H1 (cell line): ENCODE measurements around the gene USP50. TPM values are rescaled to one million over a fixed set of nuclear protein-coding genes. Genes with fewer than 3 reads are reported as not detected.

Experiments used
- EP300 ChIP-seq, 2 experiments: IDR thresholded peaks; 1 replicate in 1 of 2; 2 replicates in 1 of 2; pipeline ENCODE4 v1.6.1; 2011 to 2012; ENCODE audit warnings: low read depth in 2 of 2, low read length in 2 of 2, mild to moderate bottlenecking in 2 of 2, borderline replicate concordance in 1 of 2, inconsistent platforms in 1 of 2, moderate library complexity in 1 of 2
- MAFK ChIP-seq: IDR thresholded peaks from 2 replicates; pipeline ENCODE4 v1.6.1; 2012; ENCODE audit warnings: low read depth, mild to moderate bottlenecking, improper control_type of control experiment, low read length
- polyA plus RNA-seq, 7 experiments: library from polyadenylated mRNA; depleted of rRNA in 3 of 7; stranded (reverse) in 5 of 7; unstranded in 2 of 7; fragments of >200 nt in 5 of 7; fragments of 200-250 nt in 2 of 7; gene quantifications; 1 replicate in 5 of 7; 2 replicates in 1 of 7; 4 replicates in 1 of 7; pipeline versions ENCODE4 v1.2.1 to v1.2.3, GENCODE V29; 2011 to 2013; ENCODE audit warnings: missing spikeins in 2 of 7, mixed read lengths in 2 of 7
- total RNA-seq: library from RNA; stranded (reverse); fragmentation: NEBNext Ultra II Directional; extraction: Animal tissue kit (Norgen Biotek cat#: 25700); gene quantifications from 2 replicates; pipeline ENCODE4 v1.2.1, GENCODE V29; 2021

The USP50 gene
- total and polyA plus RNA-seq, 2 of the 8 experiments (the other 6 are each of a cell fraction or from before 2014, with no cell fraction given) = not detected

- TF ChIP-seq EP300 (IDR thresholded peaks at IDR 0.05; ENCODE audit: borderline replicate concordance in 1 of 2, low read depth in 2 of 2, low read length in 2 of 2) (no peak), MAFK (no peak)
Observed at GRCh38 chr15:50558012-50558411, 11.5 kb upstream of the USP50 start (continued).
